ENCODE data around the gene SETDB1.

The SETDB1 gene

DNA sequence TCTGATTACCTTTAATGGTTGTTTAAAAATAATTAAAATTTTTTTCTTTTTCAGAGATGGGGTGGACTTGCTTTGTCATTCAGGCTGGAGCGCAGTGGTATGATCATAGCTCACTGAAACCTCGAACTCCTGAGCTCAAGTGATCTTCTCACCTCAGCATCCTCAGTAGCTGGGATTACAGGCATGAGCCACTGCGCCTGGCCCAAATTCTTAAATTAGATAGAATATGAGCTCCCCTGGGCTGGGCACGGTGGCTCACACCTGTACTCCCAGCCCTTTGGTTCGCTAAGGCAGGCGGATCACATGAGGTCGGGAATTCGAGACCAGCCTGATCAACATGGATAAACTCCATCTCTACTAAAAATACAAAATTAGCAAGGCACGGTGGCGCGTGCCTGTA lies 31.5 kb downstream of the SETDB1 start:
- H3K4me3 ChIP-seq (ENCODE audit: low read depth, low read length), result no peak overlapping the region
- POLR2A ChIA-PET, result interaction anchor here (0.6 kb wide), 1 partner anchor 12 kb away, joined by 3 read pairs; no protein-coding TSS in a partner anchor
- TF ChIP-seq CTCF (IDR thresholded peaks at IDR 0.05; ENCODE audit: insufficient read depth, low read length, missing control alignments), result no peak
- DNase-seq (ENCODE audit: low read depth, low spot score), result no peak
- CTCF ChIA-PET, result interaction anchor here (0.8 to 2.7 kb wide), 4 partner anchors 13 to 49 kb away, joined by 3 to 14 read pairs (median 4); partner anchors contain the start of gene MINDY1

DNA sequence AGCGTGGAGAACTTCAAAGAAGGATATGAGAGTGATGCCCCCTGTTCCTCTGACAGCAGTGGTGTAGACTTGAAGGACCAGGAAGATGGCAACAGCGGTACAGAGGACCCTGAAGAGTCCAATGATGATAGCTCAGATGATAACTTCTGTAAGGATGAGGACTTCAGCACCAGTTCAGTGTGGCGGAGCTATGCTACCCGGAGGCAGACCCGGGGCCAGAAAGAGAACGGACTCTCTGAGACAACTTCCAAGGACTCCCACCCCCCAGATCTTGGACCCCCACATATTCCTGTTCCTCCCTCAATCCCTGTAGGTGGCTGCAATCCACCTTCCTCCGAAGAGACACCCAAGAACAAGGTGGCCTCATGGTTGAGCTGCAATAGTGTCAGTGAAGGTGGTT lies 34.5 kb downstream of the SETDB1 start:
- ChIA-PET CTCF (interaction anchor here (1.4 kb wide), 1 partner anchor 46 kb away, joined by 3 read pairs; the partner anchor contains the start of gene MINDY1), POLR2A (interaction anchor here (0.6 to 0.7 kb wide), 2 partner anchors 15 to 20 kb away, joined by 3 to 4 read pairs; no protein-coding TSS in a partner anchor)
- H3K4me3 ChIP-seq (ENCODE audit: low read depth, low read length), result no peak overlapping the region
- TF ChIP-seq CTCF (IDR thresholded peaks at IDR 0.05; ENCODE audit: insufficient read depth, low read length, missing control alignments), result no peak
- DNase-seq (ENCODE audit: low read depth, low spot score), result no peak

GRCh38 chr1:150961756-150962155 lies 35.6 kb downstream of the SETDB1 start:
- no peak overlapping the region for H3K4me3 ChIP-seq (ENCODE audit: low read depth, low read length)
- no peak for TF ChIP-seq CTCF (IDR thresholded peaks at IDR 0.05; ENCODE audit: insufficient read depth, low read length, missing control alignments)
- POLR2A ChIA-PET, result interaction anchor here (1.3 kb wide), 1 partner anchor 10 kb away, joined by 3 read pairs; no protein-coding TSS in a partner anchor
- CTCF ChIA-PET, result interaction anchor here (1.3 to 2.3 kb wide), 2 partner anchors 34 to 44 kb away, joined by 3 to 10 read pairs; partner anchors contain the start of gene MINDY1
- no peak for DNase-seq (ENCODE audit: low read depth, low spot score)

GRCh38 chr1:150963321-150964163 lies 37.4 kb downstream of the SETDB1 start:
- ChIA-PET POLR2A (interaction anchor here (0.6 to 0.7 kb wide), 2 partner anchors 10 to 806 kb away, joined by 3 read pairs; no protein-coding TSS in a partner anchor), CTCF (interaction anchor here (1.3 to 2.3 kb wide), 2 partner anchors 32 to 43 kb away, joined by 3 to 10 read pairs; partner anchors contain the start of gene MINDY1)
- no peak overlapping the region for H3K4me3 ChIP-seq (ENCODE audit: low read depth, low read length)
- TF ChIP-seq CTCF (IDR thresholded peaks at IDR 0.05; ENCODE audit: insufficient read depth, low read length, missing control alignments), result no peak
- DNase-seq (ENCODE audit: low read depth, low spot score), result no peak

DNA sequence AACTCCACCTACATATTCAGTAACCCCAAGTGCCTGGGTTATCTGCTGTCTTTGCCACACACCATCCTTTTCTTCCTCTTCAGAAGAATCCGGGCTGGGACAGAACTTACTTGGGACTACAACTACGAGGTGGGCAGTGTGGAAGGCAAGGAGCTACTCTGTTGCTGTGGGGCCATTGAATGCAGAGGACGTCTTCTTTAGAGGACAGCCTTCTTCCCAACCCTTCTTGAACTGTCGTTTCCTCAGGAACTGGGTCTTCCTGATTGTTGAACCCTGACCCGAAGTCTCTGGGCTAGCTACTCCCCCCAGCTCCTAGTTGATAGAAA lies 38.0 kb downstream of the SETDB1 start:
- ChIA-PET CTCF (interaction anchor here (2.3 kb wide), 1 partner anchor 32 kb away, joined by 10 read pairs; no protein-coding TSS in a partner anchor), POLR2A (no interaction called here)
- no peak for DNase-seq (ENCODE audit: low read depth, low spot score)
- H3K4me3 ChIP-seq (ENCODE audit: low read depth, low read length), result no peak overlapping the region
- TF ChIP-seq CTCF (IDR thresholded peaks at IDR 0.05; ENCODE audit: insufficient read depth, low read length, missing control alignments), result no peak

DNA sequence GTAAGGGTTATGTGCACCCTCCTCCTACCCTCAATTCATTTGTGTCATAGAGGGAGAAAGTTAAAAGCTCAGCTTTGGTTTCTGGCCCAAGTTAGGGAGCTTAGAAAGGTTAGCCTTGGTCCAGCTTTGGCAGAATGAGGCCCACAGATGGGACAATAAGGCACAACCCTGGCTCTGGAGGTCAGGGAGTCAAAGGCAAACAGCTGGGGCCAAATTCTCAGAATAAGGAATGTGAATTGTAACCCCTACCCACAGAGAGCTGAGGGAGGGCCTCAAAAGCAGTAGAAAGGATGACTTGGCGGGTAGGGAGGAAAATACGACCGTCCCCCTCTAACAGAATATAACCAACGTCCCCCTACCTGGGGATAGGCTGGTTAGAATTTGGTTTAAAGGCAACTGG lies 39.4 kb downstream of the SETDB1 start:
- H3K4me3 ChIP-seq (ENCODE audit: low read depth, low read length), result no peak overlapping the region
- DNase-seq (ENCODE audit: low read depth, low spot score), result no peak
- ChIA-PET CTCF (interaction anchor here (0.9 to 1.9 kb wide), 4 partner anchors 10 to 30 kb away, joined by 3 to 6 read pairs (median 4); no protein-coding TSS in a partner anchor), POLR2A (no interaction called here)
- TF ChIP-seq CTCF (IDR thresholded peaks at IDR 0.05; ENCODE audit: insufficient read depth, low read length, missing control alignments), result no peak

Measured in AG04449 (cell line).